ENCODE measurements around the gene MORC2.

The MORC2 gene

GRCh38 chr22:30918761-30919160 lies 49.8 kb downstream of the MORC2 start:
- no peak for DNase-seq

GRCh38 chr22:30910358-30910757 lies 58.2 kb downstream of the MORC2 start:
- no peak for DNase-seq

GRCh38 chr22:30909306-30909705 lies 59.3 kb downstream of the MORC2 start:
- DNase-seq = no peak

- DNase-seq = no peak
Measured at GRCh38 chr22:30908051-30908461, 60.5 kb downstream of the MORC2 start.

DNA sequence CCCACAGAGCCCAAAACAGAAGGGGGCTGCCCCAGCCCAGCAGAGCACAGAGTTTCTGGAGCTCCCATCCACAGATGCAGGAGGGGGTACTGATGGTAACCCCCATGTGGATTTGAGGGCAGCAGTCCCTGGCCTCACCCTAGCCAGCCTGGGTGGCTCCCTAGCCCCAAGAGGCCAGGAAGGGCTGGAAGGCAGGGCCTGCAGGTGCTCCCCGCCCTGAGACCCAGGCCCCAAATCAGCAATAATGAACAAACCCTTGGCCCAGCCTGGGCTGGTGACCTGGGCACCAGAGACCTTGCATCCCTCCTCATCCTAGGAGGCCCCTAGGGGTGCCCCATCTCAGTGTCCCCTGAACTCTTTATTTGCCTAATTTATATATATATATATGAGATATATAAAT lies 61.6 kb downstream of the MORC2 start:
- no peak for DNase-seq

DNA sequence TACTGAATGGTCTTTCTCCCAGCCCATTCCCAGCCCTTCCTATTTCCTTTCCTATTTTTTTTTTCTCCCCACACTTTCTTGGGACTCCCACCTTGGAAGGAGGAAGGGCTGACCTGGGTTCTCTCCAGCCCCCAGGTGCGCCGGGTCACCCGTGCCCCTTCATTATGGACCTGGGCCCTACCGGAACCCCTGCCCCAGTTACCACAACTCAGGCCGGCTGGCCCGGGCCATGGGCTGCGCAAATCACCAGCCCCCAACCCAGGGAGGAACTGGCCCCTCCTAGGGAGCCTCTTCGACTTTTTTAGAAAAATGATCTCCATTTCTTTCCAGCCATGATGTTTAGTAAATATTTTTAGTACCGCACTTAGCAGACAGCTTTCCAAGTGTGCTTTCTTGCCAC lies 62.2 kb downstream of the MORC2 start:
- DNase-seq = no peak

- no peak for DNase-seq
Measured at GRCh38 chr22:30905696-30906341, 62.8 kb downstream of the MORC2 start.

DNA sequence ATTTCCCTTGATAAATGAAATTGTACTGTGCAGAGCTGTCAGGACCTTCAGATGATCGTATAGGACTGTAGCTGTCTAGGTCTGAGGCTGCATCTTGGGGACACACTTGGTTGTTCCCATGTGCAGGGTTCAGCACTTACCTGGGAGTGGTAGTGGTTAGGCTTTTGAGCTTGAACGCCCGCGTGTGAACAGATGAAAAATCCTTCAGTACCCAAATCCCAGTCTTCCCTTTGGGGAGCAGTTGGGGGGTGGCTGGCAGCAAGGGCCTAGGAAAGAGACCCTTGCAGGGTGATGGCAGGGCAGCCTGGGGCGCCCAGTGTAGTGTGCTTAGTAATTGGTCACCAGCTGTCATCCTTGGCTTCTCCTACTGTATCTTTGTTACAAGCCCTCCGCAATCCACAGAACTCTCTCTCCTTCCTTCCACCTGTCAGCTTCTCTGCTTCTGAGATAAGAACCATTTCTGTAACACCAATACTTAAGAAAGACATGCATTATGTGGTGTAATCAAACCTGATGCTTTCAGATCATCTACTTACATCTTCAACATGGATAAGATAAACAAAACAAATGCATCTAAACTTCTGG lies 64.6 kb downstream of the MORC2 start:
- DNase-seq = no peak

- no peak for DNase-seq
Measured at GRCh38 chr22:30902496-30903357, 65.8 kb downstream of the MORC2 start.

DNA sequence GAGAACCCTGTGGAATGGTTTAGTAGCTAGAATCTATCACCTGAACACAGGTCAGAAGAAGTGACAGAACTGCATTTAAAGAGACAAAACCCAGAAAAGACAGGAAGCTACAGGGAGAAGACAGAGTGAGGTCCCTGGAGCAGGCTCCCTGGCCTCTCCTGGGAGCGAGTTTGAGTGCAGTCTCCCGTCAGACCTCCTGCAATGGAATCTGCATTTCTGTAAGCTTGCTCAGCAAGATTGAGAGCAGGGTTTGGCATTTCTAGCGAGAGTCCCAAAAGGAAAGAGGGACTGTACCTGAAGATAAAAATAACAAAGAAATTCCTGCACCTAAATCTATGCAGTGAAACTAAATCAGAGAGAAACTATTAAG lies 74.2 kb downstream of the MORC2 start:
- no peak for DNase-seq

DNA sequence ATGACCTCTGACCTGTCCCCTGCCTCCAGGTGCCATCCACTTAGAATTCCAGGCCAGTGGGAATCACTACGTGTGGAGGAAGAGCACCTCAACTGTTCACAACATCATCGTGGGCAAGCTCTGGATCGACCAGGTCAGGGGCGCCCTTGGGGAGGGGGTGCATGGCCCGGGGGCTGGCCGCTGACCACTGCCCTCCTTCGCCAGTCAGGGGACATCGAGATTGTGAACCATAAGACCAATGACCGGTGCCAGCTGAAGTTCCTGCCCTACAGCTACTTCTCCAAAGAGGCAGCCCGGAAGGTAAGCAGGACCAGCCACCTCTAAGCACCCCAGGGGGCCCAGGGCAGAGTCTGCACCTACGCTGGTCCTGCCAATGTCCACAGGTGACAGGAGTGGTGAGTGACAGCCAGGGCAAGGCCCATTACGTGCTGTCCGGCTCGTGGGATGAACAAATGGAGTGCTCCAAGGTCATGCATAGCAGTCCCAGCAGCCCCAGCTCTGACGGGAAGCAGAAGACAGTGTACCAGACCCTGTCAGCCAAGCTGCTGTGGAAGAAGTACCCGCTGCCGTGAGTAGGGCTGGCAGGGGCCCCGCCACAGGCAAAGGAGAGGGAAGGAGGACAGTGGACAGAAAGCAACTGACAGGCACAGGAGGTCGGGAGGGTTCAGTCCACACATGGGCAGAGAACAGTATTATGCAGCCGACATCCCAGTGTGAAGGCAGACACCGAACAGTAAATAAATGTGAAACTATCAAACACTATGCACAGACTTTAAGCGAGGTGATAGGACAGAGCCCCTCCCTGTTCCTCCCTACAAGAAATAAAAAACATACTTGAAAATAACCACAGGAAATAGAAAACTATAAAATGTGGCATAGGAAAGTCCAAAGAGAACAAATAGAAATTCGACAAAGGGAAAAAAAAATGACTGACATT lies 74.9 kb downstream of the MORC2 start:
- DNase-seq = no peak

DNA sequence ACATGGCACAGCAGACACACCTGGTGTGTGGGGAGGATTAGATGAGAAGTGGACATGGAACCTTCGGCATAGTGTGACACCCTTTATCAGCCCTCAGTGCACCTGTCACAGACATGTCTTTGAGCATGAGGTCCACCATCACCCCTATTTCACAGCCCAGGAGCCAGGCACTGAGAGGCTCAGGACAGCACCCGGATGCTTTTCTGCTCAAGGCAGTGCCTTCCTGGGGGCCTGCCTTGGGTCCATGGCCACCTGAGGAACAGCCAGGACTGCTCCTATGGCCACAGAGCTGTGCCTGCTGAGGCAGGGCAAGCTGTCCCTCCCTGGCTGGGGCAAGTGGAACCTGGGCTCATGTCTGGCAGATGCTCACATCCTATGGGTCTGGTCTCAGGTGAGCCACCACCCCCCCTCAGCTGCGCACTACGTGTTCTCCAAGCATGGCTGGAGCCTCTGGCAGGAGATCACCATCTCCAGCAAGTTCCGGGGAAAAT lies 75.8 kb downstream of the MORC2 start:
- DNase-seq = no peak

GRCh38 chr22:30892286-30892685 lies 76.3 kb downstream of the MORC2 start:
- DNase-seq = no peak

- no peak for DNase-seq
Measured at GRCh38 chr22:30891781-30892180, 76.8 kb downstream of the MORC2 start.

- no peak for DNase-seq
Measured at GRCh38 chr22:30891443-30891755, 77.2 kb downstream of the MORC2 start.

GRCh38 chr22:30890686-30891442 lies 77.7 kb downstream of the MORC2 start:
- DNase-seq = no peak

GRCh38 chr22:30889996-30890480 lies 78.5 kb downstream of the MORC2 start:
- no peak for DNase-seq

GRCh38 chr22:30889268-30889995 lies 79.1 kb downstream of the MORC2 start:
- no peak for DNase-seq

DNA sequence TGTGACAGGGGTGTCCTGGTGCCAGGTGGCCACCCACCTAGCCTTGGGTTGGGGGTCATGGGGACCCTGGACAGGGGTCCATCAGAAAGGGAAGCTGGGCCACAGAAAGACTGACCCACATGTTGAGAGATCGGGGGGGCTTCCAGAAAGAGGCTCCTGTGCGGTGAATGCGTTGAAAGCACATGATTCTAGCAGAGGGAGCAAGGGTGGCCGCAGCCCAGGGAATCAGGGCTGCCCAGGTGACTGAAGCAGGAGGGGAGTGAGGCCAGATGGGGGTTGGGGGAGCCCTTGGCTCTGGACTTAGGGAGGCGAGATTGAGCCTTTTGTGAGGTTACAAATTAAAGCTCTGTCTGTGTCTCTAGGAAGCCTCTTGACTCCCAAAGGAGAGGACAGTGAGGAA lies 80.7 kb downstream of the MORC2 start:
- DNase-seq = no peak

DNA sequence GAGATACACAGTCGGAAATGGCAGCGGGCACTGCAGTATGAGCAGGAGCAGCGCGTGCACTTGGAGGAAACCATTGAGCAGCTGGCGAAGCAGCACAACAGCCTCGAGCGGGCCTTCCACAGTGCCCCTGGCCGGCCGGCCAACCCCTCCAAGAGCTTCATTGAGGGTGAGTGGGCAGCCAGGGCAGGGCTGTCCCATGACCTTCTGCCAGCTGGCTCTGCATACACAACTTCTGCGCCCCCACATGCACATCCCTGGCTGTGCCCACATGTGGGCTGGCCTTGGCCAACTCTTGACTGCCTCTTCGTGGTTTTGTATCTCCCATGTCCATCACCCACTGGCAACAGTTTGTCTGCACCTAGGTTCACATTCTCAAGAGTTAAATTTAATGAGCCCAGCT lies 81.1 kb downstream of the MORC2 start:
- no peak for DNase-seq

DNA sequence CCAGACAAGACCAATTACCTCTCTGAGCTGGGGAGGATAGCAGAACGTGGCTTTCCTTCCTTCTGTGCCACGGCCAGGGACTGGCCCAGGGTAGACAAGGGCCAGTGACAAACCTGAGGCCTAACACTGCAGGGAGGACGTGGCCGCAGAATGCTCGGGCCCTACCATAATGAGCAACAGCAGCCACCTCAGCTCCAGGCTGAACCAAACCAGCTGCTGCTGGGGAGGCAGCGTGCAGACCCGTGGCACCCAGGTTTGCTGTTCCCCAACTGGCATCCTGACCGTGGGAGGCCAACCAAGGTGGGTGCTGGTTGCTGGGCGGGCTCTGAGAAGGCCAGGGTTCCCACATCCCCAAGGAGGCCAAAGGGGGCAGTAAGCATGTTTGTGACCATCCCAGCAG lies 83.0 kb downstream of the MORC2 start:
- DNase-seq = no peak
